RCC 7860 (cell line): ENCODE results near the gene VPS16.
A peak's percentile ranks its signal among the peaks of the same experiment; 100 is the strongest.

Experiments used
- DNase-seq: peaks from one replicate; pipeline ENCODE4 v3.0.0-alpha.2; 2015; ENCODE audit warnings: low spot score
- FAIRE-seq: peaks from 2 replicates; lab custom pipeline; 2012; peaks lifted over from hg19 to GRCh38; lab: Jason Lieb, UNC

Gene VPS16

GRCh38 chr20:2867081-2867864 lies 26.7 kb downstream of the VPS16 start:
- DNase-seq (no peak), FAIRE-seq (no peak)

- DNase-seq, result no peak
- no peak for FAIRE-seq
These were observed 28.8 kb downstream of the VPS16 start for GRCh38 chr20:2869381-2869780.

GRCh38 chr20:2871111-2871465 lies 30.5 kb downstream of the VPS16 start:
- no peak for DNase-seq
- no peak for FAIRE-seq

- FAIRE-seq (no peak), DNase-seq (no peak)
These were observed 31.3 kb downstream of the VPS16 start for GRCh38 chr20:2871661-2872458.

GRCh38 chr20:2872459-2873009 lies 32.0 kb downstream of the VPS16 start:
- DNase-seq (no peak), FAIRE-seq (no peak)

GRCh38 chr20:2873010-2873746 lies 32.6 kb downstream of the VPS16 start, which contains the start of gene PTPRA:
Gene PTPRA (plus strand): TSS chr20:2873481. CDS start chr20:2964278, 90,797 bp downstream.
- FAIRE-seq (no peak), DNase-seq (peak; percentile 76)

GRCh38 chr20:2873747-2874041 lies 33.1 kb downstream of the VPS16 start:
- DNase-seq, result no peak
- FAIRE-seq, result no peak

- DNase-seq (no peak), FAIRE-seq (no peak)
These were observed 33.9 kb downstream of the VPS16 start for GRCh38 chr20:2874456-2874855.

- FAIRE-seq (no peak), DNase-seq (no peak)
These were observed 35.2 kb downstream of the VPS16 start for GRCh38 chr20:2875690-2876203.

GRCh38 chr20:2878515-2878914 lies 38.0 kb downstream of the VPS16 start:
- DNase-seq (no peak), FAIRE-seq (no peak)

GRCh38 chr20:2879146-2879545 lies 38.6 kb downstream of the VPS16 start:
- FAIRE-seq (no peak), DNase-seq (no peak)

- FAIRE-seq (no peak), DNase-seq (no peak)
These were observed 40.1 kb downstream of the VPS16 start for GRCh38 chr20:2880650-2881049.

- FAIRE-seq (no peak), DNase-seq (no peak)
These were observed 43.4 kb downstream of the VPS16 start for GRCh38 chr20:2883726-2884637.

GRCh38 chr20:2887715-2888114 lies 47.2 kb downstream of the VPS16 start:
- FAIRE-seq (no peak), DNase-seq (no peak)

GRCh38 chr20:2888224-2888955 lies 47.8 kb downstream of the VPS16 start:
- DNase-seq (no peak), FAIRE-seq (no peak)

- FAIRE-seq, result no peak
These were observed 48.7 kb downstream of the VPS16 start for GRCh38 chr20:2889209-2889608.

GRCh38 chr20:2889797-2890196 lies 49.3 kb downstream of the VPS16 start:
- no peak for DNase-seq
- FAIRE-seq, result no peak

More at GRCh38 chr20:2889209-2889608, 48.7 kb downstream of the VPS16 start:
- DNase-seq, result no peak

- FAIRE-seq (no peak), DNase-seq (peak; percentile 18)
These were observed 50.2 kb downstream of the VPS16 start for GRCh38 chr20:2890742-2891141.

GRCh38 chr20:2891343-2891742 lies 50.8 kb downstream of the VPS16 start:
- FAIRE-seq (no peak), DNase-seq (no peak)
